Panc1 (cell line): ENCODE data around the gene ITGB5. TPM values are rescaled to one million over a fixed set of nuclear protein-coding genes. Genes with fewer than 3 reads are reported as not detected.

ENCODE experiments used
- ATAC-seq: fragments of 200-7000 bp; cut with Tn5 transposase; 2 replicates; pipeline ENCODE4 v1.9.1; 2020; ENCODE audit warnings: mild to moderate bottlenecking, moderate library complexity
- BruUV-seq: library from RNA; stranded (reverse); fragments of 400-500 nt; replicated peaks from 2 replicates; lab custom pipeline; 2021; lab: Mats Ljungman, UMichigan
- CTCF ChIA-PET: fragments of 300-600 bp; sonication (Branson Sonifier 250); formaldehyde crosslinking; loops from one replicate; lab custom pipeline; 2022; ENCODE audit warnings: antibody characterized with exemption; lab: Charles Lee
- POLR2A ChIA-PET: fragments of 300-600 bp; sonication (Branson Sonifier 250); formaldehyde crosslinking; loops from one replicate; lab custom pipeline; 2022; ENCODE audit warnings: antibody characterized with exemption; lab: Charles Lee
- DNase-seq: peaks from one replicate; pipeline ENCODE4 v3.0.0-alpha.2; 2010; ENCODE audit warnings: low read depth, low spot score
- H3K27ac ChIP-seq: 2 replicates; pipeline ENCODE4 v1.5.1; 2011; ENCODE audit warnings: mild to moderate bottlenecking, low read length, inconsistent platforms
- H3K27me3 ChIP-seq: fragments of 200-500 bp; sonication (Bioruptor generic); 2 replicates; pipeline ENCODE4 v1.6.0; 2014; ENCODE audit warnings: low read length, inconsistent platforms; ENCODE audit not compliant: control insufficient read depth, insufficient read depth
- H3K36me3 ChIP-seq: fragments of 200-500 bp; sonication (Bioruptor generic); 2 replicates; pipeline ENCODE4 v1.5.1; 2014; ENCODE audit warnings: inconsistent platforms, mild to moderate bottlenecking, low read length, moderate library complexity; ENCODE audit not compliant: control insufficient read depth, insufficient read depth
- H3K4me1 ChIP-seq: 2 replicates; pipeline ENCODE4 v1.5.1; 2011; ENCODE audit warnings: inconsistent platforms, mild to moderate bottlenecking, low read length, moderate library complexity; ENCODE audit not compliant: control insufficient read depth, insufficient read depth
- H3K4me3 ChIP-seq, 2 experiments: 2 replicates each; pipeline ENCODE4 v1.5.1; 2011 to 2012; ENCODE audit warnings: low read depth in 2 of 2, low read length in 2 of 2, mild to moderate bottlenecking in 2 of 2, inconsistent platforms in 1 of 2, moderate library complexity in 1 of 2
- H3K9me3 ChIP-seq: fragments of 200-500 bp; sonication (Bioruptor generic); 2 replicates; pipeline ENCODE4 v1.5.1; 2014; ENCODE audit warnings: low read depth, mild to moderate bottlenecking, inconsistent platforms, low read length, moderate library complexity; ENCODE audit not compliant: control insufficient read depth, insufficient read depth
- CTCF ChIP-seq: fragments of 450-650 bp; IDR thresholded peaks from 2 replicates; pipeline ENCODE4 v1.5.1; 2017; ENCODE audit warnings: mild to moderate bottlenecking
- POLR2AphosphoS5 ChIP-seq: IDR thresholded peaks from 2 replicates; pipeline ENCODE4 v1.6.1; 2012; ENCODE audit warnings: mild to moderate bottlenecking, low read depth, low read length, moderate library complexity
- REST ChIP-seq, 2 experiments: IDR thresholded peaks; 2 replicates each; pipeline ENCODE4 v1.6.1; 2011 to 2012; ENCODE audit warnings: low read depth in 2 of 2, control low read depth in 1 of 2, low read length in 1 of 2, mild to moderate bottlenecking in 1 of 2, moderate library complexity in 1 of 2; ENCODE audit not compliant: insufficient read depth in 1 of 2
- SIN3A ChIP-seq: IDR thresholded peaks from 2 replicates; pipeline ENCODE4 v1.6.1; 2012; ENCODE audit warnings: low read depth, mild to moderate bottlenecking, low read length, moderate library complexity, borderline replicate concordance; ENCODE audit not compliant: insufficient read depth
- TCF7L2 ChIP-seq: IDR thresholded peaks from 2 replicates; pipeline ENCODE4 v1.6.1; 2011; ENCODE audit warnings: mild to moderate bottlenecking, low read depth, low read length, inconsistent platforms
- in situ Hi-C: cut with HindIII; loops from 2 replicates; pipeline ENCODE4 v1.10.0; 2016; ENCODE audit warnings: low sequenced_read_pairs, low pct_unique_long_range_greater_than_20kb
- intact Hi-C: fragments of 100-400 bp; cut with micrococcal nuclease; formaldehyde crosslinking; loops from one replicate; pipeline ENCODE4 v1.10.0; 2022; ENCODE audit not compliant: unreplicated experiment
- total RNA-seq: library from RNA; stranded (reverse); gene quantifications from one replicate; pipeline ENCODE4 v1.2.1, GENCODE V29; 2021; ENCODE audit not compliant: unreplicated experiment

Gene ITGB5
- total RNA-seq, 1 experiment from 2014 or later = 446 TPM

GRCh38 chr3:124812291-124813265 is 74.6 kb downstream of the ITGB5 start:
- CTCF ChIA-PET = interaction anchor here (0.6 kb wide), 1 partner anchor 146 kb away, joined by 4 read pairs; no protein-coding TSS in a partner anchor
- Histone ChIP-seq H3K9me3 (no peaks in the 10 kb centered on the region), H3K36me3 (peaks cover 11% of the 10 kb centered on the region), H3K4me3 (no peak overlapping the region), H3K27ac (0 out of 2 replicates have a peak overlapping the region, but pooled peaks have one; percentile 2), H3K27me3 (no peaks in the 10 kb centered on the region), H3K4me1 (peaks cover 10% of the 10 kb centered on the region)
- DNase-seq = peak; percentile 71
- POLR2A ChIA-PET = interaction anchor here (0.6 kb wide), 1 partner anchor 145 kb away, joined by 3 read pairs; no protein-coding TSS in a partner anchor
- ATAC-seq = peak; percentile 60
- intact Hi-C loops (no loop called here), in situ Hi-C loops (no loop called here)
- no TSS peak for BruUV-seq
- TF ChIP-seq REST (IDR thresholded peaks at IDR 0.05; ENCODE audit: insufficient read depth in 1 of 2, low read depth in 2 of 2, low read length in 1 of 2) (no peak), TCF7L2 (no peak)

GRCh38 chr3:124811436-124811835 is 75.7 kb downstream of the ITGB5 start:
- in situ Hi-C loops = no loop called here

More at GRCh38 chr3:124811436-124811835, 75.7 kb downstream of the ITGB5 start:
- Histone ChIP-seq H3K4me3 (no peak overlapping the region), H3K27ac (no peak overlapping the region), H3K36me3 (peaks cover 7% of the 10 kb centered on the region), H3K27me3 (no peaks in the 10 kb centered on the region), H3K4me1 (peaks cover 10% of the 10 kb centered on the region), H3K9me3 (no peaks in the 10 kb centered on the region)
- intact Hi-C loops = no loop called here
- CTCF ChIA-PET = no interaction called here
- no peak for TF ChIP-seq TCF7L2
- TF ChIP-seq SIN3A = no peak
- TF ChIP-seq POLR2AphosphoS5 = no peak
- no peak for TF ChIP-seq CTCF
- no peak for TF ChIP-seq REST (IDR thresholded peaks at IDR 0.05; ENCODE audit: insufficient read depth in 1 of 2, low read depth in 2 of 2, low read length in 1 of 2)
- POLR2A ChIA-PET = no interaction called here
- BruUV-seq = no TSS peak
- DNase-seq = no peak
- no peak for ATAC-seq
